ENCODE results near the gene WWOX. TPM values are rescaled to one million over a fixed set of nuclear protein-coding genes. Genes with fewer than 3 reads are reported as not detected.
"Not testable (repeated sequence)": the region's sequence is repeated elsewhere in the genome, so short reads cannot be mapped to it uniquely, and the experiment has no call there.

The WWOX gene
- total and polyA plus RNA-seq, 2 of the 13 experiments (the other 11 are each of a cell fraction or from before 2014, with no cell fraction given), result 9.1 to 37.4 TPM

- H3K27ac ChIP-seq (ENCODE audit: extremely low read length, insufficient read depth, low read length), result no peak overlapping the region
- no peak for ATAC-seq
- no peak overlapping the region for H3K4me2 ChIP-seq (ENCODE audit: low read depth, low read length)
- no peak for TF ChIP-seq ZNF510 (CRISPR knock-in tag; IDR thresholded peaks at IDR 0.05; ENCODE audit: low read depth)
- no peak for FAIRE-seq
- no peaks in the 10 kb centered on the region for H3K9me3 ChIP-seq (ENCODE audit: low read length)
- CTCF ChIA-PET (ENCODE audit: low intra/inter-chr PET ratio, low total read pairs), result no interaction called here
- no peaks in the 10 kb centered on the region for H4K20me1 ChIP-seq (ENCODE audit: insufficient read depth, low read length)
- peaks cover 2 to 4% of the 10 kb centered on the region in 2 experiments; a peak in 3 of 5 replicates for H3K27me3 ChIP-seq (ENCODE audit: control insufficient read depth in 1 of 2, insufficient read depth in 2 of 2, low read length in 2 of 2)
- no peaks in the 10 kb centered on the region for H3K36me3 ChIP-seq (replicated peaks in 1 of 2; ENCODE audit: control insufficient read depth in 1 of 2, insufficient read depth in 2 of 2, low read length in 2 of 2)
- no peak overlapping the region for H3K9ac ChIP-seq (ENCODE audit: insufficient read depth, low read depth, low read length)
- H3K4me1 ChIP-seq (ENCODE audit: insufficient read depth, low read length), result no peaks in the 10 kb centered on the region
- 58% methylated on average over 20 of the region's 20 CpGs for WGBS (ENCODE audit: low lambda C conversion rate)
- no peak for DNase-seq (ENCODE audit: low spot score)
- no peak overlapping the region for H2AFZ ChIP-seq (ENCODE audit: low read length)
- POLR2A ChIA-PET, result no interaction called here
- no peaks in the 10 kb centered on the region for H3K79me2 ChIP-seq (ENCODE audit: insufficient read depth, low read length)
- H3K4me3 ChIP-seq (replicated peaks in 1 of 3; ENCODE audit: insufficient read depth in 1 of 3, low read depth in 2 of 3, low read length in 3 of 3), result no peak overlapping the region
- in situ Hi-C loops (cut with HindIII; ENCODE audit: extremely low pct_ligation_motif_present, low pct_unique_long_range_greater_than_20kb), result no loop called here
- no TSS peak for BruUV-seq (replicated peaks)
- intact Hi-C loops (cut with micrococcal nuclease; ENCODE audit: unreplicated experiment), result no loop called here
Measured at GRCh38 chr16:79229361-79229760, 1129.9 kb downstream of the WWOX start.

- H3K79me2 ChIP-seq (ENCODE audit: insufficient read depth, low read length); H3K9me3 ChIP-seq (ENCODE audit: low read length); ATAC-seq; BruUV-seq (replicated peaks); H3K36me3 ChIP-seq (replicated peaks in 1 of 2; ENCODE audit: control insufficient read depth in 1 of 2, insufficient read depth in 2 of 2, low read length in 2 of 2); intact Hi-C loops (cut with micrococcal nuclease; ENCODE audit: unreplicated experiment); H3K4me2 ChIP-seq (ENCODE audit: low read depth, low read length); H3K9ac ChIP-seq (ENCODE audit: insufficient read depth, low read depth, low read length); H3K4me3 ChIP-seq (replicated peaks in 1 of 3; ENCODE audit: insufficient read depth in 1 of 3, low read depth in 2 of 3, low read length in 3 of 3); H3K4me1 ChIP-seq (ENCODE audit: insufficient read depth, low read length); in situ Hi-C loops (cut with HindIII; ENCODE audit: extremely low pct_ligation_motif_present, low pct_unique_long_range_greater_than_20kb); H2AFZ ChIP-seq (ENCODE audit: low read length); H3K27me3 ChIP-seq (ENCODE audit: control insufficient read depth in 1 of 2, insufficient read depth in 2 of 2, low read length in 2 of 2); H3K27ac ChIP-seq (ENCODE audit: extremely low read length, insufficient read depth, low read length); POLR2A ChIA-PET; DNase-seq (ENCODE audit: low spot score); H4K20me1 ChIP-seq (ENCODE audit: insufficient read depth, low read length); FAIRE-seq; CTCF ChIA-PET (ENCODE audit: low intra/inter-chr PET ratio, low total read pairs): not testable (repeated sequence)
- 65% methylated on average over 2 of the region's 2 CpGs for WGBS (ENCODE audit: low lambda C conversion rate)
Measured at GRCh38 chr16:79245700-79246099, 1146.2 kb downstream of the WWOX start.

GRCh38 chr16:79247386-79247785 is 1147.9 kb downstream of the WWOX start:
- intact Hi-C loops (cut with micrococcal nuclease; ENCODE audit: unreplicated experiment) (no loop called here), in situ Hi-C loops (cut with HindIII; ENCODE audit: extremely low pct_ligation_motif_present, low pct_unique_long_range_greater_than_20kb) (no loop called here)
- H3K4me2 ChIP-seq (ENCODE audit: low read depth, low read length), result no peak overlapping the region
- no peaks in the 10 kb centered on the region for H3K27me3 ChIP-seq (ENCODE audit: control insufficient read depth in 1 of 2, insufficient read depth in 2 of 2, low read length in 2 of 2)
- FAIRE-seq (no peak), DNase-seq (ENCODE audit: low spot score) (no peak), ATAC-seq (no peak)
- no peak overlapping the region for H3K4me3 ChIP-seq (replicated peaks in 1 of 3; ENCODE audit: insufficient read depth in 1 of 3, low read depth in 2 of 3, low read length in 3 of 3)
- no TSS peak for BruUV-seq (replicated peaks)
- no peak overlapping the region for H3K9ac ChIP-seq (ENCODE audit: insufficient read depth, low read depth, low read length)
- no peaks in the 10 kb centered on the region for H4K20me1 ChIP-seq (ENCODE audit: insufficient read depth, low read length)
- WGBS (ENCODE audit: low lambda C conversion rate), result 86% methylated on average over 5 of the region's 5 CpGs
- no peak overlapping the region for H3K27ac ChIP-seq (ENCODE audit: extremely low read length, insufficient read depth, low read length)
- H3K79me2 ChIP-seq (ENCODE audit: insufficient read depth, low read length), result no peaks in the 10 kb centered on the region
- CTCF ChIA-PET (ENCODE audit: low intra/inter-chr PET ratio, low total read pairs), result no interaction called here
- POLR2A ChIA-PET, result no interaction called here
- H3K9me3 ChIP-seq (ENCODE audit: low read length), result no peaks in the 10 kb centered on the region
- peaks cover 3% of the 10 kb centered on the region for H3K4me1 ChIP-seq (ENCODE audit: insufficient read depth, low read length)
- H2AFZ ChIP-seq (ENCODE audit: low read length), result no peak overlapping the region
- no peaks in the 10 kb centered on the region for H3K36me3 ChIP-seq (replicated peaks in 1 of 2; ENCODE audit: control insufficient read depth in 1 of 2, insufficient read depth in 2 of 2, low read length in 2 of 2)
- TF ChIP-seq ZNF232 (CRISPR knock-in tag; IDR thresholded peaks at IDR 0.05; ENCODE audit: borderline replicate concordance), result no peak
- TF ChIP-seq DPF2 (CRISPR knock-in tag; IDR thresholded peaks at IDR 0.05; ENCODE audit: borderline replicate concordance, low read depth), result no peak
- no peak for TF ChIP-seq GPN1 (CRISPR knock-in tag; IDR thresholded peaks at IDR 0.05; ENCODE audit: borderline replicate concordance)
- TF ChIP-seq E2F5 (CRISPR knock-in tag; conservative IDR thresholded peaks at IDR 0.05), result no peak
- TF ChIP-seq NR1H2 (CRISPR knock-in tag; IDR thresholded peaks at IDR 0.05; ENCODE audit: borderline replicate concordance, low read depth), result no peak
- TF ChIP-seq RXRA (CRISPR knock-in tag; IDR thresholded peaks at IDR 0.05), result no peak
- no peak for TF ChIP-seq PAF1 (CRISPR knock-in tag; IDR thresholded peaks at IDR 0.05)
- no peak for TF ChIP-seq PRMT3 (CRISPR knock-in tag; IDR thresholded peaks at IDR 0.05; ENCODE audit: borderline replicate concordance, low read depth)
- no peak for TF ChIP-seq ZNF510 (CRISPR knock-in tag; IDR thresholded peaks at IDR 0.05; ENCODE audit: low read depth)
- TF ChIP-seq ZNF3 (CRISPR knock-in tag; IDR thresholded peaks at IDR 0.05), result no peak
- no peak for TF ChIP-seq MTA1 (CRISPR knock-in tag; IDR thresholded peaks at IDR 0.05; ENCODE audit: borderline replicate concordance)
- no peak for TF ChIP-seq ZNF33B (CRISPR knock-in tag; IDR thresholded peaks at IDR 0.05)
- TF ChIP-seq RXRB (CRISPR knock-in tag; IDR thresholded peaks at IDR 0.05; ENCODE audit: borderline replicate concordance), result no peak
- TF ChIP-seq AGO2 (optimal IDR thresholded peaks at IDR 0.05; ENCODE audit: low read depth, low read length), result no peak
